ENCODE measurements around the gene C1QTNF9.

Gene C1QTNF9

GRCh38 chr13:24276306-24276705 is 33.1 kb upstream of the C1QTNF9 start:
- Histone ChIP-seq H3K27ac (ENCODE audit: extremely low read depth, low read depth, low read length) (no peak overlapping the region), H3K36me3 (ENCODE audit: control insufficient read depth in 2 of 2, insufficient read depth in 1 of 2, low read length in 2 of 2) (no peaks in the 10 kb centered on the region), H3K4me1 (ENCODE audit: control insufficient read depth, insufficient read depth, low read length) (peaks cover 2% of the 10 kb centered on the region; the same call in 1 of the 2 replicates), H3K9me3 (ENCODE audit: control insufficient read depth, insufficient read depth, low read depth, low read length) (no peaks in the 10 kb centered on the region), H3K4me3 (ENCODE audit: low read depth, low read length) (no peak overlapping the region)
- no peak for TF ChIP-seq KLF8 (tag by site-specific recombination; IDR thresholded peaks at IDR 0.05)
- ChIA-PET CTCF (no interaction called here), POLR2A (no interaction called here)

GRCh38 chr13:24276861-24277260 is 32.5 kb upstream of the C1QTNF9 start:
- H3K27ac ChIP-seq (ENCODE audit: extremely low read depth, low read depth, low read length) = no peak overlapping the region
- H3K4me3 ChIP-seq (ENCODE audit: low read depth, low read length) = no peak overlapping the region
- ChIA-PET CTCF (no interaction called here), POLR2A (no interaction called here)
- TF ChIP-seq ZNF473 (tag by site-specific recombination; IDR thresholded peaks at IDR 0.05) (no peak), ZNF701 (tag by site-specific recombination; IDR thresholded peaks at IDR 0.05) (no peak), SP2 (tag by site-specific recombination; IDR thresholded peaks at IDR 0.05) (no peak), ZNF132 (tag by site-specific recombination; IDR thresholded peaks at IDR 0.05; ENCODE audit: borderline replicate concordance) (no peak), ZNF777 (tag by site-specific recombination; IDR thresholded peaks at IDR 0.05; ENCODE audit: borderline replicate concordance) (no peak), ZNF596 (tag by site-specific recombination; IDR thresholded peaks at IDR 0.05) (no peak), ZNF433 (tag by site-specific recombination; IDR thresholded peaks at IDR 0.05; ENCODE audit: low read depth) (no peak), ZNF558 (tag by site-specific recombination; IDR thresholded peaks at IDR 0.05) (no peak), TSHZ1 (tag by site-specific recombination; IDR thresholded peaks at IDR 0.05; ENCODE audit: borderline replicate concordance) (no peak), ZNF155 (tag by site-specific recombination; IDR thresholded peaks at IDR 0.05) (no peak), SCRT2 (tag by site-specific recombination; IDR thresholded peaks at IDR 0.05) (no peak), ZNF510 (tag by site-specific recombination; IDR thresholded peaks at IDR 0.05; ENCODE audit: insufficient replicate concordance) (no peak), ZNF626 (tag by site-specific recombination; IDR thresholded peaks at IDR 0.05) (no peak), ZNF658 (tag by site-specific recombination; IDR thresholded peaks at IDR 0.05) (no peak), ZNF391 (tag by site-specific recombination; IDR thresholded peaks at IDR 0.05; ENCODE audit: borderline replicate concordance, low read depth) (no peak), ZSCAN30 (tag by site-specific recombination; IDR thresholded peaks at IDR 0.05) (no peak), ZNF624 (tag by site-specific recombination; IDR thresholded peaks at IDR 0.05) (no peak), BCL11A (tag by site-specific recombination; IDR thresholded peaks at IDR 0.05; ENCODE audit: low read depth) (no peak)
- H3K4me1 ChIP-seq (ENCODE audit: control insufficient read depth, insufficient read depth, low read length) = no peaks in the 10 kb centered on the region
- no peaks in the 10 kb centered on the region for H3K9me3 ChIP-seq (ENCODE audit: control insufficient read depth, insufficient read depth, low read depth, low read length)
- H3K36me3 ChIP-seq (ENCODE audit: control insufficient read depth in 2 of 2, insufficient read depth in 1 of 2, low read length in 2 of 2) = no peaks in the 10 kb centered on the region

GRCh38 chr13:24277761-24278160 is 31.6 kb upstream of the C1QTNF9 start:
- TF ChIP-seq ZNF660 (tag by site-specific recombination; IDR thresholded peaks at IDR 0.05) (no peak), ZNF623 (tag by site-specific recombination; IDR thresholded peaks at IDR 0.05) (no peak), ZNF366 (tag by site-specific recombination; conservative IDR thresholded peaks at IDR 0.05) (no peak), ZNF664 (tag by site-specific recombination; IDR thresholded peaks at IDR 0.05) (no peak), PRDM1 (tag by site-specific recombination; IDR thresholded peaks at IDR 0.05) (no peak), ZNF639 (tag by site-specific recombination; IDR thresholded peaks at IDR 0.05) (no peak), ZNF791 (tag by site-specific recombination; IDR thresholded peaks at IDR 0.05) (no peak)
- CTCF ChIA-PET = no interaction called here
- no peaks in the 10 kb centered on the region for H3K9me3 ChIP-seq (ENCODE audit: control insufficient read depth, insufficient read depth, low read depth, low read length)

More at GRCh38 chr13:24277761-24278160, 31.6 kb upstream of the C1QTNF9 start:
- H3K36me3 ChIP-seq (ENCODE audit: control insufficient read depth in 2 of 2, insufficient read depth in 1 of 2, low read length in 2 of 2) = no peaks in the 10 kb centered on the region
- H3K4me3 ChIP-seq (ENCODE audit: low read depth, low read length) = no peak overlapping the region
- no peak overlapping the region for H3K27ac ChIP-seq (ENCODE audit: extremely low read depth, low read depth, low read length)
- POLR2A ChIA-PET = no interaction called here
- H3K4me1 ChIP-seq (ENCODE audit: control insufficient read depth, insufficient read depth, low read length) = no peaks in the 10 kb centered on the region

Measured in HEK293 (cell line).